Measurements from ENCODE around the gene FANCC.
"Not testable (repeated sequence)": the region's sequence is repeated elsewhere in the genome, so short reads cannot be mapped to it uniquely, and the experiment has no call there.

The FANCC gene

GRCh38 chr9:95343725-95344287 lies 26.3 kb upstream of the FANCC start:
- Mint-ChIP-seq H3K36me3 (ENCODE audit: low read depth) (no peaks in the 10 kb centered on the region), H3K4me3 (peak overlapping the region; percentile 8), H3K27ac (no peak overlapping the region), H3K4me1 (ENCODE audit: low read depth) (peaks cover 16% of the 10 kb centered on the region), H3K27me3 (ENCODE audit: low read depth) (peaks cover 36% of the 10 kb centered on the region), H3K9me3 (peaks cover 2% of the 10 kb centered on the region)
- DNase-seq (ENCODE audit: low spot score): peak; percentile 51

- Mint-ChIP-seq H3K4me3 (no peak overlapping the region), H3K27ac (no peak overlapping the region), H3K9me3 (peaks cover 7% of the 10 kb centered on the region), H3K27me3 (ENCODE audit: low read depth) (peaks cover 27% of the 10 kb centered on the region), H3K4me1 (ENCODE audit: low read depth) (peaks cover 16% of the 10 kb centered on the region), H3K36me3 (ENCODE audit: low read depth) (no peaks in the 10 kb centered on the region)
- no peak for DNase-seq (ENCODE audit: low spot score)
Measured at GRCh38 chr9:95342571-95342970, 25.1 kb upstream of the FANCC start.

DNA sequence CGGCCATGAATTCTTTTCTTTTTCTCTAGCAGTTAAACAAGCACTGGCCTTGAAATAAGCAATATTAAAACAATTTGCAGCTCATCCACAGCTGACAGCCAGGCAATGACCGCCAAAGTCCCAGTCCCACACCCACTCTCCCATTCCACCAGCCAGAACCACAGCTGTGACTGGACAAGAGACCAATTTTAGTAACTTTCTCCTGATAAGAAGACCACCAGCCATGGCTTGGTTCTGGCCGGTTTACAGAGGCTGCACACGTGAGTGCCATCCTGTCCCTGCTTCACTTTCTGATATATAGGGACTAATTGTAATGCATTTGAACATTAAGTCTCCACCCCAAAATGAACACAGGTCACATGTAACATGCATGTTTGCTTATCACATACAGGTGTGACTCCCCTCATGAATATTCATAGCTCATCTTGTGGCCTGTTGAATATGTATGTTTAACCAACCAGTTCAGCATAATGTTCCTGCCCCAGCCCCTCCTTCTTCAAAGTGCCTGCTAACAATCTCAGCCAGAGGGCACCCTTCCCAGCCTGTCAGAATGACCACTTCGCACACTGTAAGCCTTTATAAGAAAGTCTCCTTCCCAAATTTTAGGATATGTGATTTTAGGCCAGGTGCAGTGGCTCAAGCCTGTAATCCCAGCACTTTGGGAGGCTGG lies 23.9 kb upstream of the FANCC start:
- no peaks in the 10 kb centered on the region for H3K36me3 Mint-ChIP-seq (ENCODE audit: low read depth)
- H3K4me3 Mint-ChIP-seq: no peak overlapping the region
- H3K27me3 Mint-ChIP-seq (ENCODE audit: low read depth): peaks cover 19% of the 10 kb centered on the region
- peaks cover 16% of the 10 kb centered on the region for H3K4me1 Mint-ChIP-seq (ENCODE audit: low read depth)
- H3K27ac Mint-ChIP-seq: no peak overlapping the region
- peaks cover 7% of the 10 kb centered on the region for H3K9me3 Mint-ChIP-seq
- DNase-seq (ENCODE audit: low spot score): no peak

DNA sequence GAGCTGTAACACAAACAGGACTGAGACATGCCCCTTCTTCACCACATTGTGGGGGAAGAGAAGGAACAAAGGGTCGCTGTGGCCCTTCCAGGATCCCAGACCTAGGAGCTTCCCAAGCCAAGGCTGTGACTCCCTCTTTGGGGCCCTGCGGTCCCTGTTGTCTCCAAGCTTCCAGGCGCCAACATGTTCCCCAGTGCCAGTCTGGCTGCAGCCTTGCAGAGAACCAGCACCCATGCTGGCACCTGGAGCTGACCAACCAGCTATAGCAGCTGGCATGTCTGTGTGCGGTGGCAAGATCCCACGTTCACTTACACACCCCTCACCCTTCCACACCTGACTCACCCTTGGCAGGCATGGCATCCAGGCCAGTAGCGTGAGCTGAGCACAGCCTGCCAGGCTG lies 20.7 kb upstream of the FANCC start:
- Mint-ChIP-seq H3K27ac (no peak overlapping the region), H3K27me3 (ENCODE audit: low read depth) (peaks cover 15% of the 10 kb centered on the region), H3K36me3 (ENCODE audit: low read depth) (no peaks in the 10 kb centered on the region), H3K4me3 (no peak overlapping the region), H3K9me3 (peaks cover 7% of the 10 kb centered on the region), H3K4me1 (ENCODE audit: low read depth) (peaks cover 6% of the 10 kb centered on the region)
- DNase-seq (ENCODE audit: low spot score): no peak

DNA sequence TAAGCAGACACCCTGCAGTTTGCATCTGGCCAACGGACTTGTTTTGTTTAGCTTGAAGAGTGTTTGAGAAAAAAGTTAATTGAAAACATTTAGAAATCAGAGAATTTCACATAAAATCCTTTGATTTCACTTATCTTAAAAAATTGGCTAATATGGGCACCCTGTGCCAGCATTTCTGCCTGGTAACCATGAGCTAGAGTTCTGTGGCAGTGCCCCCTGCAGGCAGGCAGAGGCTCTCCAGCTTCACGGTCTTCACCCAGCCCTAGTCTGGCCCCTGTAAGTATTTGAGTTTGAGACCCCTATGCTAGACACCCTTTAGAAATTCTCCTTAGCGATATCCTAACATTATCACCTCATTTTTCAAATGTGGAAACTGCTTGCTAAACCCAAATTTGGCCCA lies 18.8 kb upstream of the FANCC start:
- no peak for DNase-seq (ENCODE audit: low spot score)
- Mint-ChIP-seq H3K36me3 (ENCODE audit: low read depth) (no peaks in the 10 kb centered on the region), H3K4me3 (no peak overlapping the region), H3K9me3 (peaks cover 7% of the 10 kb centered on the region), H3K27ac (no peak overlapping the region), H3K4me1 (ENCODE audit: low read depth) (no peaks in the 10 kb centered on the region), H3K27me3 (ENCODE audit: low read depth) (peaks cover 14% of the 10 kb centered on the region)

DNA sequence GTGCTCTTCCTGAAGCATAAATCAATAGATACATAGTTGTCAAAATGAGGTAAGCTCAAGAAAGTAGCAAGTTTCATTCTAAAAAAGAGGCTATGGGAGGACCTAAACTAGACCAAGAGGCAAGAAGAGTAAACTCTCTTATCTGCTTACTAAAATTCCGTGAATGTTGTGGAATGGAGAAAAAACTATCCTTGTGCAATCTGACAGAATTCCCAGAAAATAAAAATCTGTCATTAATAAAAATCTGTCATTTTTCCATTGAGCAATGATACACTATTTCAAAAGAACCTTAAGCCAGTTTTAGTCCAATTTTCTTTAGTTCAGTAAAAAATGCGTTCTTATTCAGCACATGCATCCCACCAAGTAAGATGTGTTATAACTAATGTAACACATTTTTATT lies 15.9 kb upstream of the FANCC start:
- peaks cover 1% of the 10 kb centered on the region for H3K9me3 Mint-ChIP-seq
- peaks cover 15% of the 10 kb centered on the region for H3K27me3 Mint-ChIP-seq (ENCODE audit: low read depth)
- no peaks in the 10 kb centered on the region for H3K4me1 Mint-ChIP-seq (ENCODE audit: low read depth)
- no peak overlapping the region for H3K4me3 Mint-ChIP-seq
- no peak overlapping the region for H3K27ac Mint-ChIP-seq
- DNase-seq (ENCODE audit: low spot score): no peak
- H3K36me3 Mint-ChIP-seq (ENCODE audit: low read depth): no peaks in the 10 kb centered on the region

DNA sequence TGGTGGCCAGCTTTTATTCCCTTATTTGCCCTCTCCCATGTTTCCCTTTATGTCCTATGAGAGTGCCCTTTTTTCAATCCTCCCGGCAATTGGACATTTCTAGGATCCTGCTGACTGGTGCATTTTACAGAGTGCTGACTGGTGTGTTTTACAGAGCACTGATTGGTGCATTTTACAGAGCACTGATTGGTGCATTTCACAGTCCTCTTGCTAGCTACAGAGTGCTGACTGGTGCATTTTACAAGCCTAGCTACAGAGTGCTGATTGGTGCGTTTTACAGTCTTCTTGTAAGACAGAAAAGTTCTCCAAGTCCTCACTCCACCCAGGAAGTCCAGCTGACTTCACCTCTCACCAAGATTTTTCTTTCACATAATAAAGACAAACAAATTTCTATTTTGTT lies 15.4 kb upstream of the FANCC start:
- Mint-ChIP-seq H3K4me3 (no peak overlapping the region), H3K27ac (no peak overlapping the region), H3K36me3 (ENCODE audit: low read depth) (no peaks in the 10 kb centered on the region), H3K27me3 (ENCODE audit: low read depth) (peaks cover 15% of the 10 kb centered on the region), H3K4me1 (ENCODE audit: low read depth) (no peaks in the 10 kb centered on the region), H3K9me3 (no peaks in the 10 kb centered on the region)
- DNase-seq (ENCODE audit: low spot score): no peak

DNA sequence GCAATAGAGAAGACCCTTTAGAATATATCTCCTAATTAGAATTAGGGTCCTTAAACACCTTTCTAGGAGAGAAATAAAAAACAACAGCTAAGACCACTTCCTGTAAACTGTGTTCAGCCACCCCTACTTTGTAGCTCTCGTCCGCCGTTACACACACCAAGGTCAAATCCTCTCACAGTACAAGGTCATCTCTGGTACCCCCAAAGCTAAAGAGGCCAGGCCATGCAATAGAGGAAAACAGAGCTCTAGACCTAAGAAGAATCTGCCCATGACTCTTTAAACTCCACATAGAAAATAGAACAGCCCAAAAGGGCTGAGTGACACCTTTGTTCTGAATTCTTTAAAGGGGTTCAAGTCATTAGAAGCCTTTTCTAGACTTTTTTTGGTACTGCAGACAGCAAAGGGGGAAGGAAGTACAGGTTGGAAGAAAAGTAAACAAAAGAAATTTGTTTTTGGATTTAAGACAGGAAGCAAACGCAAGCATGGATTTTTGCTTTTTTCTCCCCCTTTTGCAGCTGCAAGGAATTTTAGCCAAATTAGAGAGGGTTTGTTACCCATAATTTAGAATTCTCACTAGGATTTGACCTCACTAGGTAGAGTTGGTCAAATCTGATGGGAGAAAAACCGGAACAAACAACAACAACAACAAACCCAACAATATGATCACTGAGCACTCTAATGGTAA lies 13.4 kb upstream of the FANCC start:
- Mint-ChIP-seq H3K27ac (no peak overlapping the region), H3K4me3 (no peak overlapping the region), H3K9me3 (peaks cover 7% of the 10 kb centered on the region), H3K27me3 (ENCODE audit: low read depth) (peaks cover 15% of the 10 kb centered on the region), H3K4me1 (ENCODE audit: low read depth) (no peaks in the 10 kb centered on the region), H3K36me3 (ENCODE audit: low read depth) (peaks cover 2% of the 10 kb centered on the region)
- no peak for DNase-seq (ENCODE audit: low spot score)

DNA sequence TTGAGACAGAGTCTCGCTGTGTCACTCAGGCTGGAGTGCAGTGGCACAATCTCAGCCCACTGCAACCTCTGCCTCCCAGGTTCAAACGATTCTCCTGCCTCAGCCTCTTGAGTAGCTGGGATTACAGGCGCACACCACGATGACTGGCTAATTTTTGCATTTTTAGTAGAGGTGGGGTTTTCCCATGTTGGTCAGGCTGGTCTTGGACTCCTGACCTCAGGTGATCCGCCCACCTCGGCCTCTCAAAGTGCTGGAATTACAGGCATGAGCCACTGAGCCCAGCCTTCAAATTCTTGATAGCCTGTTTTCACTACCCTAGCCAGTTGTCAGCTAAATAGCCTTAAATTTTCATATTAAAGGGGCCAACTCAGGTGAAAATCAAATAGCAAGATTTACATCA lies 11.6 kb upstream of the FANCC start:
- Mint-ChIP-seq H3K27me3 (ENCODE audit: low read depth) (peaks cover 16% of the 10 kb centered on the region), H3K9me3 (peaks cover 13% of the 10 kb centered on the region)
- not testable (repeated sequence) for DNase-seq (ENCODE audit: low spot score); H3K27ac Mint-ChIP-seq; H3K4me1 Mint-ChIP-seq (ENCODE audit: low read depth); H3K4me3 Mint-ChIP-seq; H3K36me3 Mint-ChIP-seq (ENCODE audit: low read depth)

DNA sequence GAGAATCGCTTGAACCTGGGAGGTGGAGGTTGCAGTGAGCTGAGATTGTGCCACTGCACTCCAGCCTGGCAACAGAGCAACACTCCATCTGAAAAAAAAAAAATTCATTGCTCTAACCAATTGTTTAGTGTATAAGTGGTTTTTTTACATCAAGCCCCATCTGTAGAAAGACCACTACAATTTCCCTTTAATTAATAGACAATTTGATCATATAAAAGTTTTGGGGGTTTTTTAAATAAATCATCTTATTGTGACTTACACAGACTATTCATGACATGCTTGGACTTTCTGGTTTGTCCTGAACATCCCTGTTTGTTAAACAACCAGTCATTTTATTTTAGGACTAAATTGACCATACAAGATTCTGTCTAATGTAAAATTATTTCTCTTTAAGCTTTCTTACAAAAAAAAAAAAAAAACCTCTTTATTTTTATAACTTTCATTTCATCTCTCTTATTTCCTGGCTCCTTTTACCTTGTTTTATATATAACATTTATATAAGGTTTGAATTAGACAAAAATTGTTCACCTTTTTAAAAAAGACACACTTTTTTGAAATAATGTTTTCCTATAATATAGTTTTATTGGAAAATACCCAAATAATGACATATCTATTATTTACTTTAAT lies 9.8 kb upstream of the FANCC start:
- Mint-ChIP-seq H3K9me3 (peaks cover 22% of the 10 kb centered on the region), H3K4me1 (ENCODE audit: low read depth) (no peaks in the 10 kb centered on the region), H3K27ac (no peak overlapping the region), H3K27me3 (ENCODE audit: low read depth) (peaks cover 16% of the 10 kb centered on the region), H3K4me3 (no peak overlapping the region), H3K36me3 (ENCODE audit: low read depth) (peaks cover 2% of the 10 kb centered on the region)
- no peak for DNase-seq (ENCODE audit: low spot score)

GRCh38 chr9:95325221-95325620 lies 7.7 kb upstream of the FANCC start:
- H3K36me3 Mint-ChIP-seq (ENCODE audit: low read depth): peaks cover 2% of the 10 kb centered on the region
- peaks cover 22% of the 10 kb centered on the region for H3K9me3 Mint-ChIP-seq
- no peak for DNase-seq (ENCODE audit: low spot score)
- H3K4me1 Mint-ChIP-seq (ENCODE audit: low read depth): no peaks in the 10 kb centered on the region
- H3K4me3 Mint-ChIP-seq: no peak overlapping the region
- H3K27ac Mint-ChIP-seq: no peak overlapping the region
- H3K27me3 Mint-ChIP-seq (ENCODE audit: low read depth): peaks cover 10% of the 10 kb centered on the region

- Mint-ChIP-seq H3K27me3 (ENCODE audit: low read depth) (peaks cover 12% of the 10 kb centered on the region), H3K9me3 (no peaks in the 10 kb centered on the region), H3K27ac (peak overlapping the region; percentile 93), H3K36me3 (ENCODE audit: low read depth) (peaks cover 2% of the 10 kb centered on the region), H3K4me1 (ENCODE audit: low read depth) (peaks cover 29% of the 10 kb centered on the region), H3K4me3 (peak overlapping the region; percentile 91)
- no peak for DNase-seq (ENCODE audit: low spot score)
Measured at GRCh38 chr9:95317893-95318211, 343 bp upstream of the FANCC start.

- Mint-ChIP-seq H3K4me3 (peak overlapping the region; percentile 91), H3K9me3 (no peaks in the 10 kb centered on the region), H3K4me1 (ENCODE audit: low read depth) (peaks cover 29% of the 10 kb centered on the region), H3K27ac (peak overlapping the region; percentile 75), H3K36me3 (ENCODE audit: low read depth) (peaks cover 2% of the 10 kb centered on the region), H3K27me3 (ENCODE audit: low read depth) (peaks cover 13% of the 10 kb centered on the region)
- no peak for DNase-seq (ENCODE audit: low spot score)
Measured at GRCh38 chr9:95316794-95317118, 753 bp downstream of the FANCC start.

DNA sequence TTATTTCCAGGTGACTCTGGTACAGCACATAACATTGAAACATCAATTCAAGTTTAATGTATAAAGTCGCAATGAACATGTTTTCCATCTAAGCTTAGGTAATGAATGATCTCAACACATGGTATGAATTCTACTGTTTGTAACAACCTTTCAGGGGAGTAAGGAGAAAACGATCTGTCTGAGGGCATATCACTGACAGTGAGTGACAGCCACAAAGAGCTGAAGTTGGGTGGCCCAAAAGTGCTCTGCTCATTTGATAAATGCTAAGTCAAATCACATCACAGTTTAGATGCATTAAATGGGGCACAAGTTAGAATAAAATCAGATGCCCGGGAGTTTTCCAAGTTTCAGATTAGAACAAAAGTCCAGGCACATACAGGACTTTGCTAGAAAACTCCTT lies 1.2 kb downstream of the FANCC start:
- Mint-ChIP-seq H3K9me3 (no peaks in the 10 kb centered on the region), H3K4me1 (ENCODE audit: low read depth) (peaks cover 29% of the 10 kb centered on the region), H3K4me3 (peak overlapping the region; percentile 91), H3K36me3 (ENCODE audit: low read depth) (peaks cover 2% of the 10 kb centered on the region), H3K27ac (peak overlapping the region; percentile 72), H3K27me3 (ENCODE audit: low read depth) (peaks cover 13% of the 10 kb centered on the region)
- DNase-seq (ENCODE audit: low spot score): no peak

Measured in T-helper 2 cell treated with Interferon-gamma antibody and Interleukin-4, amounts not matched to agents 5 μg/mL and 100 μg/mL, for 36 hours (primary cell).